H1 (cell line): ENCODE results near the gene ADK. TPM values are rescaled to one million over a fixed set of nuclear protein-coding genes. Genes with fewer than 3 reads are reported as not detected.

Experiments used
- CTCF ChIA-PET: fragments of 300-600 bp; sonication (Branson Sonifier 250); formaldehyde crosslinking; loops from one replicate; lab custom pipeline; 2021; ENCODE audit not compliant: partially characterized antibody; lab: Charles Lee
- POLR2A ChIA-PET: fragments of 300-600 bp; sonication (Branson Sonifier 250); formaldehyde crosslinking; loops from one replicate; lab custom pipeline; 2021; ENCODE audit warnings: inconsistent platforms; ENCODE audit not compliant: partially characterized antibody; lab: Charles Lee
- DNase-seq, 2 experiments: peaks; one replicate each; pipeline versions ENCODE4 v3.0.0 to v3.0.0-alpha.2; 2010 to 2022; ENCODE audit warnings: low spot score in 2 of 2, low read depth in 1 of 2, mixed read lengths in 1 of 2
- FAIRE-seq: peaks from 2 replicates; lab custom pipeline; 2011; peaks lifted over from hg19 to GRCh38; lab: Jason Lieb, UNC
- H2AFZ ChIP-seq: 2 replicates; pipeline ENCODE4 v1.8.1; 2012; ENCODE audit warnings: low read length, inconsistent platforms
- H2AK5ac ChIP-seq: 2 replicates; pipeline ENCODE4 v1.6.1; 2013; ENCODE audit warnings: low read depth, low read length
- H2BK120ac ChIP-seq: replicated peaks from 2 replicates; pipeline ENCODE3; 2013; ENCODE audit warnings: low read depth, low read length, inconsistent platforms
- H2BK12ac ChIP-seq: 2 replicates; pipeline ENCODE4 v1.6.1; 2013; ENCODE audit warnings: low read depth, low read length
- H2BK15ac ChIP-seq: 2 replicates; pipeline ENCODE4 v1.6.1; 2013; ENCODE audit warnings: low read length
- H2BK20ac ChIP-seq: 2 replicates; pipeline ENCODE4 v1.6.1; 2013; ENCODE audit warnings: low read length
- H2BK5ac ChIP-seq: 2 replicates; pipeline ENCODE4 v1.6.1; 2013; ENCODE audit warnings: low read depth, low read length
- H3K14ac ChIP-seq: 2 replicates; pipeline ENCODE4 v1.6.1; 2013; ENCODE audit warnings: inconsistent platforms; ENCODE audit not compliant: insufficient read length
- H3K18ac ChIP-seq: 2 replicates; pipeline ENCODE4 v1.6.1; 2013; ENCODE audit warnings: low read length; ENCODE audit errors: extremely low read depth
- H3K23ac ChIP-seq: 2 replicates; pipeline ENCODE4 v1.6.1; 2013; ENCODE audit warnings: inconsistent platforms; ENCODE audit not compliant: insufficient read length
- H3K23me2 ChIP-seq: 2 replicates; pipeline ENCODE4 v1.6.1; 2013; ENCODE audit warnings: low read depth, low read length
- H3K27ac ChIP-seq: 2 replicates; pipeline ENCODE4 v1.6.1; 2011; ENCODE audit warnings: low read depth, low read length, inconsistent platforms
- H3K27me3 ChIP-seq, 4 experiments: replicated peaks in 1 of 4; 1 replicate in 1 of 4; 2 replicates in 3 of 4; pipeline versions ENCODE4 v1.6.1 to v1.8.1; 2011 to 2013; ENCODE audit warnings: low read length in 3 of 4, mild to moderate bottlenecking in 3 of 4, inconsistent platforms in 2 of 4, mixed read lengths in 2 of 4, moderate library complexity in 1 of 4; ENCODE audit not compliant: control insufficient read depth in 3 of 4, insufficient read depth in 3 of 4; ENCODE audit errors: extremely low read depth in 1 of 4
- H3K36me3 ChIP-seq, 4 experiments: 2 replicates each; pipeline versions ENCODE4 v1.6.1 to v1.8.1; 2011 to 2013; ENCODE audit warnings: mild to moderate bottlenecking in 4 of 4, low read length in 3 of 4, moderate library complexity in 2 of 4, control low read depth in 1 of 4, inconsistent platforms in 1 of 4; ENCODE audit not compliant: insufficient read depth in 4 of 4, control insufficient read depth in 2 of 4
- H3K4ac ChIP-seq: replicated peaks from 2 replicates; pipeline ENCODE3; 2013; ENCODE audit warnings: low read length, low read depth, mixed read lengths, inconsistent platforms; ENCODE audit not compliant: insufficient read length
- H3K4me1 ChIP-seq, 4 experiments: replicated peaks in 1 of 4; 1 replicate in 1 of 4; 2 replicates in 3 of 4; pipeline versions ENCODE4 v1.6.1 to v1.8.1; 2011 to 2013; ENCODE audit warnings: low read length in 3 of 4, inconsistent platforms in 2 of 4, mixed read lengths in 1 of 4; ENCODE audit not compliant: insufficient read depth in 4 of 4, control insufficient read depth in 3 of 4
- H3K4me2 ChIP-seq, 2 experiments: 2 replicates each; pipeline versions ENCODE4 v1.6.1 to v1.8.1; 2011 to 2013; ENCODE audit warnings: low read depth in 2 of 2, low read length in 2 of 2, control low read depth in 1 of 2, inconsistent platforms in 1 of 2, mild to moderate bottlenecking in 1 of 2; ENCODE audit not compliant: insufficient read depth in 1 of 2
- H3K4me3 ChIP-seq, 4 experiments: fragments of 200-600, 300-600 bp in 1 of 4; sonication (generic), shearing (Covaris generic), sonication (Bioruptor Twin) in 1 of 4; 2 replicates each; pipeline versions ENCODE4 v1.5.1 to v1.8.1; 2011 to 2016; ENCODE audit warnings: low read length in 4 of 4, low read depth in 3 of 4, control low read depth in 2 of 4, inconsistent platforms in 2 of 4, mild to moderate bottlenecking in 2 of 4, mixed read lengths in 1 of 4, moderate library complexity in 1 of 4; ENCODE audit not compliant: insufficient read depth in 2 of 4; ENCODE audit errors: extremely low read depth in 1 of 4
- H3K56ac ChIP-seq: replicated peaks from 2 replicates; pipeline ENCODE3; 2013; ENCODE audit warnings: low read depth, mild to moderate bottlenecking, mixed read lengths, low read length, inconsistent platforms; ENCODE audit not compliant: insufficient read length
- H3K79me1 ChIP-seq: 2 replicates; pipeline ENCODE4 v1.6.1; 2013; ENCODE audit warnings: low read depth, low read length, control low read depth
- H3K79me2 ChIP-seq, 2 experiments: 2 replicates each; pipeline versions ENCODE4 v1.6.1 to v1.8.1; 2012 to 2013; ENCODE audit warnings: low read length in 2 of 2, mild to moderate bottlenecking in 2 of 2, inconsistent platforms in 1 of 2; ENCODE audit not compliant: insufficient read depth in 2 of 2, control insufficient read depth in 1 of 2
- H3K9ac ChIP-seq, 4 experiments: replicated peaks in 1 of 4; 1 replicate in 1 of 4; 2 replicates in 3 of 4; pipeline versions ENCODE4 v1.6.1 to v1.8.1; 2011 to 2013; ENCODE audit warnings: low read depth in 3 of 4, low read length in 3 of 4, control low read depth in 2 of 4, mild to moderate bottlenecking in 2 of 4, moderate library complexity in 2 of 4, inconsistent platforms in 1 of 4; ENCODE audit errors: extremely low read depth in 1 of 4
- H3K9me3 ChIP-seq, 2 experiments: 2 replicates each; pipeline versions ENCODE4 v1.6.1 to v1.8.1; 2012 to 2013; ENCODE audit warnings: mild to moderate bottlenecking in 2 of 2, moderate library complexity in 2 of 2, control low read depth in 1 of 2, inconsistent platforms in 1 of 2, low read depth in 1 of 2, low read length in 1 of 2, mixed read lengths in 1 of 2; ENCODE audit not compliant: insufficient read depth in 2 of 2
- H4K20me1 ChIP-seq, 2 experiments: replicated peaks in 1 of 2; 2 replicates each; pipeline versions ENCODE3 to v1.8.1; 2011 to 2013; ENCODE audit warnings: inconsistent platforms in 2 of 2, low read length in 2 of 2, mild to moderate bottlenecking in 1 of 2; ENCODE audit not compliant: insufficient read depth in 2 of 2, control insufficient read depth in 1 of 2
- H4K5ac ChIP-seq: 2 replicates; pipeline ENCODE4 v1.6.1; 2013; ENCODE audit warnings: low read length, low read depth, mixed read lengths, inconsistent platforms; ENCODE audit not compliant: insufficient read length
- H4K8ac ChIP-seq: 2 replicates; pipeline ENCODE4 v1.8.0; 2013; ENCODE audit warnings: mild to moderate bottlenecking, moderate library complexity, low read length, inconsistent platforms; ENCODE audit not compliant: insufficient read depth; ENCODE audit errors: extremely low read depth
- H4K91ac ChIP-seq: replicated peaks from 2 replicates; pipeline ENCODE3; 2013; ENCODE audit warnings: low read length, mixed read lengths, inconsistent platforms; ENCODE audit not compliant: insufficient read length
- CHD2 ChIP-seq: IDR thresholded peaks from 2 replicates; pipeline ENCODE4 v1.6.1; 2012; ENCODE audit warnings: low read length, improper control_type of control experiment
- EGR1 ChIP-seq: IDR thresholded peaks from 2 replicates; pipeline ENCODE4 v1.6.1; 2011; ENCODE audit warnings: low read depth, low read length, borderline replicate concordance
- GTF2F1 ChIP-seq: IDR thresholded peaks from 2 replicates; pipeline ENCODE4 v1.6.1; 2012; ENCODE audit warnings: low read depth, low read length, improper control_type of control experiment, borderline replicate concordance
- HDAC2 ChIP-seq, 2 experiments: fragments of 300-600 bp in 1 of 2; sonication (generic) in 1 of 2; IDR thresholded peaks; 2 replicates each; pipeline ENCODE4 v1.6.1; 2011 to 2012; ENCODE audit warnings: low read depth in 2 of 2, low read length in 2 of 2, mild to moderate bottlenecking in 2 of 2, moderate library complexity in 2 of 2, borderline replicate concordance in 1 of 2, inconsistent platforms in 1 of 2
- JUND ChIP-seq: IDR thresholded peaks from 2 replicates; pipeline ENCODE4 v1.6.1; 2011; ENCODE audit warnings: mild to moderate bottlenecking, improper control_type of control experiment, low read length
- MAX ChIP-seq: IDR thresholded peaks from 2 replicates; pipeline ENCODE4 v1.6.1; 2012; ENCODE audit warnings: inconsistent platforms
- RNF2 ChIP-seq: fragments of 200-900, 300-1000 bp; sonication (generic); IDR thresholded peaks from 2 replicates; pipeline ENCODE4 v1.7.1; 2016; ENCODE audit warnings: borderline replicate concordance, low read depth, mild to moderate bottlenecking, antibody characterized with exemption, low read length; ENCODE audit not compliant: poor library complexity, severe bottlenecking; ENCODE audit errors: missing control alignments
- USF2 ChIP-seq: IDR thresholded peaks from 2 replicates; pipeline ENCODE4 v1.6.1; 2011; ENCODE audit warnings: low read length, improper control_type of control experiment
- WGBS, 2 experiments: shearing (Covaris generic) in 1 of 2; methylation state at CpG; one replicate each; pipeline versions ENCODE4 v1.1.6 to v1.1.7; 2013 to 2015; ENCODE audit warnings: low lambda C conversion rate in 2 of 2, mixed read lengths in 2 of 2, inconsistent platforms in 1 of 2, low coverage in 1 of 2, missing lambda C conversion rate in 1 of 2; ENCODE audit not compliant: insufficient replicate concordance in 2 of 2, insufficient coverage in 1 of 2, insufficient read length in 1 of 2; ENCODE audit errors: extremely low coverage in 1 of 2, missing lambda C conversion rate in 1 of 2; 5-methylcytosine and 5-hydroxymethylcytosine counted together
- polyA plus RNA-seq, 7 experiments: library from polyadenylated mRNA; depleted of rRNA in 3 of 7; stranded (reverse) in 5 of 7; unstranded in 2 of 7; fragments of >200 nt in 5 of 7; fragments of 200-250 nt in 2 of 7; gene quantifications; 1 replicate in 5 of 7; 2 replicates in 1 of 7; 4 replicates in 1 of 7; pipeline versions ENCODE4 v1.2.1 to v1.2.3, GENCODE V29; 2011 to 2013; ENCODE audit warnings: missing spikeins in 2 of 7, mixed read lengths in 2 of 7
- total RNA-seq: library from RNA; stranded (reverse); fragmentation: NEBNext Ultra II Directional; extraction: Animal tissue kit (Norgen Biotek cat#: 25700); gene quantifications from 2 replicates; pipeline ENCODE4 v1.2.1, GENCODE V29; 2021

Gene ADK
- total and polyA plus RNA-seq, 2 of the 8 experiments (the other 6 are each of a cell fraction or from before 2014, with no cell fraction given): 12.3 to 42.4 TPM

- Histone ChIP-seq H3K18ac (no peak overlapping the region), H3K27ac (no peak overlapping the region), H3K14ac (no peak overlapping the region), H3K4me3 (no peak overlapping the region), H3K56ac (no peak overlapping the region), H3K4me2 (no peak overlapping the region), H3K23me2 (no peaks in the 10 kb centered on the region; the same call in 1 of the 2 replicates), H2BK15ac (no peak overlapping the region), H3K27me3 (no peaks in the 10 kb centered on the region), H3K79me1 (no peaks in the 10 kb centered on the region), H3K79me2 (no peaks in the 10 kb centered on the region), H4K91ac (no peak overlapping the region), H2BK5ac (no peak overlapping the region), H3K9ac (no peak overlapping the region), H3K23ac (no peak overlapping the region), H4K20me1 (no peaks in the 10 kb centered on the region), H2BK120ac (no peak overlapping the region), H2AK5ac (no peak overlapping the region), H2AFZ (no peak overlapping the region), H4K8ac (no peak overlapping the region), H2BK20ac (no peak overlapping the region), H3K9me3 (no peaks in the 10 kb centered on the region), H3K4me1 (no peaks in the 10 kb centered on the region), H2BK12ac (no peak overlapping the region), H4K5ac (no peak overlapping the region), H3K4ac (no peak overlapping the region), H3K36me3 (no peaks in the 10 kb centered on the region; a peak in 1 of 8 replicates)
- TF ChIP-seq HDAC2 (IDR thresholded peaks at IDR 0.05; ENCODE audit: borderline replicate concordance in 1 of 2, low read depth in 2 of 2, low read length in 2 of 2) (no peak), CHD2 (no peak), GTF2F1 (no peak), MAX (no peak), RNF2 (no peak), USF2 (no peak), EGR1 (no peak), JUND (no peak)
- CTCF ChIA-PET: interaction anchor here (1.1 to 1.8 kb wide), 2 partner anchors 9 to 103 kb away, joined by 3 to 4 read pairs; no protein-coding TSS in a partner anchor
- POLR2A ChIA-PET: interaction anchor here (0.6 kb wide), 1 partner anchor 81 kb away, joined by 3 read pairs; no protein-coding TSS in a partner anchor
- no peak for FAIRE-seq
- no peak for DNase-seq
- 92% methylated on average over 2 of the region's 2 CpGs; no CpG with 5 or more reads in 1 of the 2 experiments for WGBS, 2 experiments
Measured at GRCh38 chr10:74363727-74364126, 212.7 kb downstream of the ADK start.
